ENCODE data around the gene CACNA1C. TPM values are rescaled to one million over a fixed set of nuclear protein-coding genes. Genes with fewer than 3 reads are reported as not detected.

CACNA1C gene
- total RNA-seq, 2 donors from 2014 or later: 8.1 to 18.2 TPM

- Histone ChIP-seq H3K36me3 (no peaks in the 10 kb centered on the region), H3K4me3 (no peak overlapping the region), H3K4me1 (replicated peaks) (peaks cover 10% of the 10 kb centered on the region), H3K27me3 (replicated peaks; ENCODE audit: insufficient read depth) (no peaks in the 10 kb centered on the region), H3K9me3 (no peaks in the 10 kb centered on the region), H3K27ac (peak overlapping the region; percentile 10 to 38)
- no peak for DNase-seq (ENCODE audit: low spot score)
- intact Hi-C loops (cut with DNase I): loop anchor here (5.0 kb wide), 1 partner anchor 229 kb away; no protein-coding TSS in a partner anchor
- TF ChIP-seq POLR2A (IDR thresholded peaks at IDR 0.05): no peak
- TF ChIP-seq CTCF (IDR thresholded peaks at IDR 0.05): no peak
- TF ChIP-seq POLR2AphosphoS5 (IDR thresholded peaks at IDR 0.05): no peak
- WGBS: 42% methylated on average over 9 of the region's 9 CpGs
These were observed 233.8 kb downstream of the CACNA1C start for GRCh38 chr12:2286461-2287131.

DNA sequence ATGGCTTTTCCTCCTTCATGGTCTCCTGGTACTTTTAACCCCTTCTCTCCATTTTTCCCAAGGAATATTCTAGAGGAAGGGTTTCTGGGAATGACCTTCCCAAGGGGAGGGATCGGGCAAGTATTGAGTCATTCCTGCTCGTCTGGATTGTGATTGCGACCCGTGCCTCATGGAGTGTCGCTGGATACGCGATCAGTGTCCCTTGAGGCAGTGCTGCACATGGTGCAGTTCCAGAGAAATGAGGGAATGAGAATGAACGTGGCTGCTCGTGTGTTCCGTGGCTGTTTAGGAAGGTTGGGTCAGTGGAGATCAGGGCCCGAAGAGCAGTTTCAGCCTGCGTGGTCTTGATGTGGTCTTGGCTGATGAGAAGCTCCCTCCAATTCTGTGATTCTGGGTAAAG is 234.4 kb downstream of the CACNA1C start:
- no peak overlapping the region for H3K4me3 ChIP-seq
- H3K9me3 ChIP-seq: no peaks in the 10 kb centered on the region
- no peaks in the 10 kb centered on the region for H3K36me3 ChIP-seq
- H3K27ac ChIP-seq: no peak overlapping the region
- intact Hi-C loops (cut with DNase I): loop anchor here (5.0 kb wide), 1 partner anchor 230 kb away; no protein-coding TSS in a partner anchor
- TF ChIP-seq POLR2AphosphoS5 (IDR thresholded peaks at IDR 0.05): no peak
- no peak for TF ChIP-seq CTCF (IDR thresholded peaks at IDR 0.05)
- no peak for TF ChIP-seq POLR2A (IDR thresholded peaks at IDR 0.05)
- DNase-seq (ENCODE audit: low spot score): no peak
- WGBS: 81% methylated on average over 12 of the region's 12 CpGs
- peaks cover 10% of the 10 kb centered on the region for H3K4me1 ChIP-seq (replicated peaks)
- no peaks in the 10 kb centered on the region for H3K27me3 ChIP-seq (replicated peaks; ENCODE audit: insufficient read depth)

DNA sequence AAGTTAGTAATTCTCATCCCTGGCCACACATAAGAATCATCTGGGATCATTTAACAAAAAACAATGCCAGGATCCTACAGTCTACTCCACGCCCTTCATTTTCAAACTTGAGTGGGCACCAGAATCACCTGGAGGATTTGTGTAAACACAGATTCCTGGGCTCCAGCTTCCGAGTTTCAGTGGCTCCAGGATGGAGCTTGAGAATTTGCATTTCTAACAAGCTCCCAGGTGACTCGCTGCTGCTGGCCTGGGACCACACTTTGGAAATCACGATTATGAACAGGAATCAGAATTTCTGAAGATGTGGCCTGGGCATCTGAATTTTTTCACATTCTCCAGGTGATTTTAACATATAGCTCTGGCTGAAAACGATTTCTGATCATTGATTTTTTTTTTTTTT is 234.8 kb downstream of the CACNA1C start:
- Histone ChIP-seq H3K27me3 (replicated peaks; ENCODE audit: insufficient read depth) (no peaks in the 10 kb centered on the region), H3K36me3 (no peaks in the 10 kb centered on the region), H3K4me1 (replicated peaks) (peaks cover 10% of the 10 kb centered on the region), H3K9me3 (no peaks in the 10 kb centered on the region), H3K27ac (no peak overlapping the region), H3K4me3 (no peak overlapping the region)
- no peak for DNase-seq (ENCODE audit: low spot score)
- 82% methylated on average over 5 of the region's 5 CpGs for WGBS
- TF ChIP-seq POLR2AphosphoS5 (IDR thresholded peaks at IDR 0.05) (no peak), POLR2A (IDR thresholded peaks at IDR 0.05) (no peak), CTCF (IDR thresholded peaks at IDR 0.05) (no peak)
- intact Hi-C loops (cut with DNase I): loop anchor here (5.0 kb wide), 1 partner anchor 230 kb away; no protein-coding TSS in a partner anchor

DNA sequence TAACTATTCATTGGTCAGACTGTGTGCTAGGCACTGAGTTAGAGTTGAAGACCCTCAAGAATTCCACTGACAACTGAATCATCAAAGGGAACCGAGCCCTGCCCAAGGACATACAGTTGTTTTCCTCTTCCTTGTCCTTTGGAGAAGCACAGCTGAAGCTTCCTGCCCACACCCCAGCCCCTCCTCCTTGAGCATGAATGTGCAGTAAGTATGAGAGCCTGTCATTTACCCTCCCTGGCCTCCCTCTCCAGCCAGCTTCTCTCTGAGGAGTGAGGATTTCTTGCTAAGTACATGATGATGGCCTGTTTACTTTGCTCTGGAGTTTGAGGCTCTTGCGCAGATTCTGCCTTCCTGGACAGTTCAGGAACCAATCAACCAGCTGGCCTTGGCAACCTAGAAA is 235.2 kb downstream of the CACNA1C start:
- no peak overlapping the region for H3K4me3 ChIP-seq
- no peak for DNase-seq (ENCODE audit: low spot score)
- intact Hi-C loops (cut with DNase I): loop anchor here (5.0 kb wide), 1 partner anchor 231 kb away; no protein-coding TSS in a partner anchor
- no peaks in the 10 kb centered on the region for H3K27me3 ChIP-seq (replicated peaks; ENCODE audit: insufficient read depth)
- no peak overlapping the region for H3K27ac ChIP-seq
- TF ChIP-seq POLR2AphosphoS5 (IDR thresholded peaks at IDR 0.05): no peak
- TF ChIP-seq POLR2A (IDR thresholded peaks at IDR 0.05): no peak
- TF ChIP-seq CTCF (IDR thresholded peaks at IDR 0.05): no peak
- no peaks in the 10 kb centered on the region for H3K9me3 ChIP-seq
- peaks cover 10% of the 10 kb centered on the region for H3K4me1 ChIP-seq (replicated peaks)
- WGBS: 71% methylated on average over 2 of the region's 2 CpGs
- H3K36me3 ChIP-seq: no peaks in the 10 kb centered on the region

DNA sequence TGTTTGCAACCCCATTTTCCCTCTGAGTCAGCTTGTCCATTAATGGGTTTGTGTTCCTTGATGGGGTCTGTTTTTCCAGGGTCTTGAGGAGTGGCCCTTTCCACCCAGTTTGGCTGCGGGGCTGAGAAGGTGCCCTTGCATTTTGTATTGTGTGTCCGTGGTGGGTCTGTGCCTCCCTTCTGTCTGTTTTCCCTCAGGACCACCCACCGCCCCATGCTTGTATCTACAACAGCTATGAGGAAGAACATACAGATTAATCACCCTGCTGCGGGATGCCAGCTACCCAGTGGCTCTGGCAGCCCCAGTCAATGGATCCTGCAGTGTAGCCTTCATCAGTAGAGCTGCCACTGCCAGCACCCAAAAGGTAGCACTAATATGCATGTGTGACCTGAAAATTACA is 235.7 kb downstream of the CACNA1C start:
- Histone ChIP-seq H3K27me3 (replicated peaks; ENCODE audit: insufficient read depth) (no peaks in the 10 kb centered on the region), H3K4me1 (replicated peaks) (peaks cover 10% of the 10 kb centered on the region), H3K27ac (no peak overlapping the region), H3K4me3 (no peak overlapping the region), H3K9me3 (no peaks in the 10 kb centered on the region), H3K36me3 (no peaks in the 10 kb centered on the region)
- intact Hi-C loops (cut with DNase I): loop anchor here (5.0 kb wide), 1 partner anchor 231 kb away; no protein-coding TSS in a partner anchor
- no peak for DNase-seq (ENCODE audit: low spot score)
- TF ChIP-seq POLR2A (IDR thresholded peaks at IDR 0.05): no peak
- no peak for TF ChIP-seq POLR2AphosphoS5 (IDR thresholded peaks at IDR 0.05)
- TF ChIP-seq CTCF (IDR thresholded peaks at IDR 0.05): no peak
- 96% methylated on average over 4 of the region's 4 CpGs for WGBS
